ENCODE data around the gene CCNT1.

GRCh38 chr12:48659863-48660262 is 56.6 kb downstream of the CCNT1 start:
- TF ChIP-seq EZH2 (IDR thresholded peaks at IDR 0.05; ENCODE audit: low read depth) (no peak), CTCF (conservative IDR thresholded peaks at IDR 0.05) (no peak)
